ENCODE measurements around the gene DCTN2. TPM values are rescaled to one million over a fixed set of nuclear protein-coding genes. Genes with fewer than 3 reads are reported as not detected.

The DCTN2 gene
- total RNA-seq, 4 donors from 2014 or later = 161 to 243 (median 202) TPM

- peaks cover 25 to 41% (median 39%) of the 10 kb centered on the region in 4 donors for H3K36me3 ChIP-seq
- H3K27ac ChIP-seq (replicated peaks in 1 of 4) = peak overlapping the region; percentile 79 to 88 (median 86)
- H3K27me3 ChIP-seq = peaks cover 0 to 2% (median 0%) of the 10 kb centered on the region in 4 donors
- WGBS = 24% methylated on average over 11 of the region's 11 CpGs
- TF ChIP-seq EP300 (IDR thresholded peaks at IDR 0.05) (no peak), POLR2A (IDR thresholded peaks at IDR 0.05; ENCODE audit: low read depth) (no peak), CTCF (IDR thresholded peaks at IDR 0.05) (no peak), POLR2AphosphoS5 (IDR thresholded peaks at IDR 0.05) (no peak)
- no peak for DNase-seq (ENCODE audit: extremely low spot score)
- peak overlapping the region; percentile 71 to 96 (median 92) for H3K4me3 ChIP-seq
- intact Hi-C loops (cut with DNase I) = no loop called here
- H3K9me3 ChIP-seq = no peaks in the 10 kb centered on the region
- H3K4me1 ChIP-seq = peaks cover 15 to 20% (median 17%) of the 10 kb centered on the region in 4 donors
Measured at GRCh38 chr12:57488402-57489156, 58.4 kb downstream of the DCTN2 start.

- WGBS = 10% methylated on average over 38 of the region's 47 CpGs
- Histone ChIP-seq H3K9me3 (no peaks in the 10 kb centered on the region), H3K4me1 (peaks cover 15 to 20% (median 17%) of the 10 kb centered on the region in 4 donors), H3K36me3 (peaks cover 23 to 38% (median 37%) of the 10 kb centered on the region in 4 donors), H3K27ac (replicated peaks in 1 of 4) (peak within 1 kb of the TSS; percentile 79 to 88 (median 86)), H3K27me3 (peaks cover 0 to 10% (median 0%) of the 10 kb centered on the region in 4 donors), H3K4me3 (peak within 1 kb of the TSS; percentile 71 to 96 (median 92))
- no peak for TF ChIP-seq EP300 (IDR thresholded peaks at IDR 0.05)
- TF ChIP-seq POLR2AphosphoS5 (IDR thresholded peaks at IDR 0.05) = peak; percentile 90 to 98
- TF ChIP-seq CTCF (IDR thresholded peaks at IDR 0.05) = peak in 1 of 3 experiments; percentile 18
- TF ChIP-seq POLR2A (IDR thresholded peaks at IDR 0.05; ENCODE audit: low read depth) = peak; percentile 17
- peak; percentile 98 for DNase-seq (ENCODE audit: extremely low spot score)
- intact Hi-C loops (cut with DNase I) = no loop called here
Measured at GRCh38 chr12:57487597-57488401, 59.2 kb downstream of the DCTN2 start, which contains the start of gene MARS1. Gene MARS1, plus strand, starts transcription at chr12:57488068. Its CDS starts 23 bp downstream, at chr12:57488091.

DNA sequence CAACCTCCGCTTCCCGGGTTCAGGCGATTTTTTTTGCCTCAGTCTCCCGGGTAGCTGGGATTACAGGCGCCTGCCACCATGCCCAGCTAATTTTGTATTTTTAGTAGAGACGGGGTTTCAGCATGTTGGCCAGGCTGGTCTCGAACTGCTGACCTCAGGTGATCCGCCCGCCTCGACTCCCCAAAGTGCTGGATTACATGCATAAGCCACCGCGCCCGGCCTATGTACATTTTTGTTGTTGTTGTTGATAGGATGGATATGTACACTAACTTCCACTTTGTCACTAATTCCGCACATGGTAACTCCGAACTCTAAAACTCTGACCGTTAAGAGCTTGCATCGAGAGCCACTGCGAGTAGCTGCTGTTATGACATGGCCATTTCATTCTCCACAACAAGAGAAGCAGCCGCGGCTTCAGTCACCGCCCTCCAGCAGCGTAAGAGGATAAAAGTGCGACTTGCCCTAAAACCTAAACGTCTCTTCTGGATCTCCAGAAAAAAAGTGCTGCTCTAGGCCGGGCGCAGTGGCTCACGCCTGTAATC lies 59.9 kb downstream of the DCTN2 start:
- intact Hi-C loops (cut with DNase I) = no loop called here
- Histone ChIP-seq H3K9me3 (no peaks in the 10 kb centered on the region), H3K36me3 (peaks cover 20 to 32% (median 30%) of the 10 kb centered on the region in 4 donors), H3K27me3 (peaks cover 0 to 17% (median 0%) of the 10 kb centered on the region in 4 donors), H3K4me3 (peak overlapping the region; percentile 71 to 96 (median 92)), H3K27ac (replicated peaks in 1 of 4) (peak overlapping the region; percentile 79 to 88 (median 86)), H3K4me1 (peaks cover 15 to 20% (median 17%) of the 10 kb centered on the region in 4 donors)
- 92% methylated on average over 27 of the region's 27 CpGs for WGBS
- no peak for TF ChIP-seq EP300 (IDR thresholded peaks at IDR 0.05)
- no peak for TF ChIP-seq CTCF (IDR thresholded peaks at IDR 0.05)
- TF ChIP-seq POLR2A (IDR thresholded peaks at IDR 0.05; ENCODE audit: low read depth) = no peak
- TF ChIP-seq POLR2AphosphoS5 (IDR thresholded peaks at IDR 0.05) = no peak
- no peak for DNase-seq (ENCODE audit: extremely low spot score)

DNA sequence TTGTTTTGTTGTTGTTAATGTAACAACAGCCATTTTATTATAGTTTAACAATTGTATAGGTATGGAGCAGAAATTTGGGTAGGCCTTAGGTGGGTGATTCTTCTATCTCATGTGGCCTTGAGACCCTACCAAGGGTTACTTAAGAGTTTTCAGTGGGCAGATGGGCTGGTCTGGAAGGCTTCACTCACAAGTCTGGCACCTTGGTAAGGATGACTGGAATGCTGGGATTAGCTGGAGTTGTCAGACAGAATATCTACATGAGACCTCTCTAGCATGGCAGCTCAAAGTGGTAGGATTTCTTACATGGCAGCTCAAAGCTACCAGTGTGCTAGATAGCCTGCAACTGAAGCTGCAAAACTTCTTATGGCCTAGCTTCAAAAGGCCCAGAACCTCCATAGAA lies 61.3 kb downstream of the DCTN2 start:
- peaks cover 15 to 20% (median 17%) of the 10 kb centered on the region in 4 donors for H3K4me1 ChIP-seq
- TF ChIP-seq CTCF (IDR thresholded peaks at IDR 0.05) (no peak), POLR2A (IDR thresholded peaks at IDR 0.05; ENCODE audit: low read depth) (no peak), POLR2AphosphoS5 (IDR thresholded peaks at IDR 0.05) (no peak), EP300 (IDR thresholded peaks at IDR 0.05) (no peak)
- no peaks in the 10 kb centered on the region for H3K9me3 ChIP-seq
- intact Hi-C loops (cut with DNase I) = no loop called here
- no peak overlapping the region for H3K4me3 ChIP-seq
- H3K27ac ChIP-seq (replicated peaks in 1 of 4) = no peak overlapping the region
- peaks cover 0 to 19% (median 0%) of the 10 kb centered on the region in 4 donors for H3K27me3 ChIP-seq
- DNase-seq (ENCODE audit: extremely low spot score) = no peak
- H3K36me3 ChIP-seq = peaks cover 9 to 18% (median 16%) of the 10 kb centered on the region in 4 donors
